Panc1 (cell line): ENCODE data around the gene CDC45.

ENCODE experiments used
- SIN3A ChIP-seq: IDR thresholded peaks from 2 replicates; pipeline ENCODE4 v1.6.1; 2012; ENCODE audit warnings: low read depth, mild to moderate bottlenecking, low read length, moderate library complexity, borderline replicate concordance; ENCODE audit not compliant: insufficient read depth
- TF ChIP-seq, protein P1 (sequence below): fragments of 450-650 bp; IDR thresholded peaks from 2 replicates; pipeline ENCODE4 v1.5.1; 2017; ENCODE audit warnings: mild to moderate bottlenecking

DNA sequence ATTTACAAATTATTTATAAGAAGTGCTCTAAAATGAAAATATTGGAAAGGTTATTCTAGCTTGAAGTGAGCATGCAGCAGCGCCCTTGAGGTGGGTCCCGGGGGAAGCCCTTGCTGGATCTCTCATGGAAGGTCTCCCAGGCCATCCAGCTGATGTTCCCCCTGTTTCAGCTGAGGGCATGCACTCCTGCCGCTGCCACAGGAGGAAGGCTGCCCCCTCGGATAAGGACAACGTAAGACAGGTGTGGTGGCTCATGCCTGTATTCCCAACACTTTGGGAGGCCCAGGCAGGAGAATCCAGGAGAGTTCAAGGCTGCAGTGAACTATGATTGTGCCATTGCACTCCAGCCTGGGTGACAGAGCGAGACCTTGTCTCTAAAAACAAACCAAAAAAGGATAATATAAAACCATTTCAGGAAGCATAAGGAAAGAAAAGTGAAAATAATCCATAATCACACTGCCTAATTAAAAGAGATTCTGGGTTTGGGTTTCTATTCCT is 15.0 kb downstream of the CDC45 start:
- TF ChIP-seq, protein P1, sequence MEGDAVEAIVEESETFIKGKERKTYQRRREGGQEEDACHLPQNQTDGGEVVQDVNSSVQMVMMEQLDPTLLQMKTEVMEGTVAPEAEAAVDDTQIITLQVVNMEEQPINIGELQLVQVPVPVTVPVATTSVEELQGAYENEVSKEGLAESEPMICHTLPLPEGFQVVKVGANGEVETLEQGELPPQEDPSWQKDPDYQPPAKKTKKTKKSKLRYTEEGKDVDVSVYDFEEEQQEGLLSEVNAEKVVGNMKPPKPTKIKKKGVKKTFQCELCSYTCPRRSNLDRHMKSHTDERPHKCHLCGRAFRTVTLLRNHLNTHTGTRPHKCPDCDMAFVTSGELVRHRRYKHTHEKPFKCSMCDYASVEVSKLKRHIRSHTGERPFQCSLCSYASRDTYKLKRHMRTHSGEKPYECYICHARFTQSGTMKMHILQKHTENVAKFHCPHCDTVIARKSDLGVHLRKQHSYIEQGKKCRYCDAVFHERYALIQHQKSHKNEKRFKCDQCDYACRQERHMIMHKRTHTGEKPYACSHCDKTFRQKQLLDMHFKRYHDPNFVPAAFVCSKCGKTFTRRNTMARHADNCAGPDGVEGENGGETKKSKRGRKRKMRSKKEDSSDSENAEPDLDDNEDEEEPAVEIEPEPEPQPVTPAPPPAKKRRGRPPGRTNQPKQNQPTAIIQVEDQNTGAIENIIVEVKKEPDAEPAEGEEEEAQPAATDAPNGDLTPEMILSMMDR: no peak
- no peak for TF ChIP-seq SIN3A
